ENCODE results near the gene EML5.

GRCh38 chr14:88799522-88799921, 6.8 kb upstream of the EML5 start:
- TF ChIP-seq POLR2AphosphoS5 (IDR thresholded peaks at IDR 0.05; ENCODE audit: low read depth, low read length) (no peak), TAF1 (IDR thresholded peaks at IDR 0.05; ENCODE audit: borderline replicate concordance, low read depth, low read length) (no peak), POLR2A (IDR thresholded peaks at IDR 0.05; ENCODE audit: low read depth, low read length) (no peak)

Data from GM12892 (cell line).